HEK293T (cell line): ENCODE results near the gene WDR73.

Experiments used
- ARNT ChIP-seq: fragments of 450-650 bp; IDR thresholded peaks from 2 replicates; pipeline ENCODE4 v1.6.1; 2017; ENCODE audit warnings: mild to moderate bottlenecking
- BHLHE40 ChIP-seq: fragments of 450-650 bp; IDR thresholded peaks from 2 replicates; pipeline ENCODE4 v1.6.1; 2016; ENCODE audit warnings: mild to moderate bottlenecking, moderate library complexity, borderline replicate concordance
- ELF4 ChIP-seq: fragments of 450-650 bp; IDR thresholded peaks from 2 replicates; pipeline ENCODE4 v1.6.1; 2017; ENCODE audit warnings: antibody characterized with exemption
- FOXA1 ChIP-seq: fragments of 450-650 bp; IDR thresholded peaks from 2 replicates; pipeline ENCODE4 v1.6.1; 2016; ENCODE audit warnings: mild to moderate bottlenecking
- FOXK2 ChIP-seq: fragments of 450-650 bp; IDR thresholded peaks from 2 replicates; pipeline ENCODE4 v1.6.1; 2016; ENCODE audit warnings: mild to moderate bottlenecking
- FOXM1 ChIP-seq: fragments of 450-650 bp; IDR thresholded peaks from 2 replicates; pipeline ENCODE4 v1.6.1; 2017; ENCODE audit warnings: mild to moderate bottlenecking, borderline replicate concordance
- HDGF ChIP-seq: fragments of 450-650 bp; IDR thresholded peaks from 2 replicates; pipeline ENCODE4 v1.6.1; 2017; ENCODE audit warnings: antibody characterized with exemption, borderline replicate concordance
- SP1 ChIP-seq: fragments of 450-650 bp; IDR thresholded peaks from 2 replicates; pipeline ENCODE4 v1.6.1; 2017
- SUZ12 ChIP-seq: fragments of 450-650 bp; IDR thresholded peaks from 2 replicates; pipeline ENCODE4 v1.6.1; 2016; ENCODE audit warnings: mild to moderate bottlenecking
- TARDBP ChIP-seq: fragments of 450-650 bp; IDR thresholded peaks from 2 replicates; pipeline ENCODE4 v1.6.1; 2016
- ZNF384 ChIP-seq: fragments of 450-650 bp; IDR thresholded peaks from 2 replicates; pipeline ENCODE4 v1.6.1; 2016

DNA sequence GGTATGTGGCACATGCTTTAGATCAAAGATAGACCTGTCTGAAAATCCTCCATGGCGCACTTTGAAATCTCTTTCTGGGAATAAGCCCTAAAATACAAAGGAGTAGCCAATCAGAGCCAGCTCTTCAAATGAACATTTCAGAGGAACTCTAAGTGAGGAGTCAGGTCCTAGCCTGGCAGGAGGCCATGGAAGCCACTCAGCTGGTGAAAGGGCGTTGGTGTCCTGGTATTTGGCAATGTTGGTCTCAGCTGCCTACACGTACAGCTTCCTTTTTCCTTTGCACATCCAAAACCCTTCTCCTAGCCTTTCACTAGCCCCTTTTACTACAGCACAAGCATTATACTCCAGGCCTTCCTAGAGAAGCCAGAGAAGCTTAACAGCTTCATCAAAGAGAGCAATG, 5.5 kb downstream of the WDR73 start:
- TF ChIP-seq FOXM1 (no peak), FOXA1 (no peak), ELF4 (no peak), TARDBP (no peak), BHLHE40 (no peak), SP1 (no peak), ARNT (no peak), SUZ12 (no peak), ZNF384 (no peak), FOXK2 (no peak), HDGF (no peak)
